A549 (cell line): ENCODE measurements around the gene MAP7D1. TPM values are rescaled to one million over a fixed set of nuclear protein-coding genes. Genes with fewer than 3 reads are reported as not detected.

Experiments used
- ATAC-seq, 2 experiments: fragments of 200-7000 bp in 1 of 2; fragments of >200 bp in 1 of 2; cut with Nextera tagmentation in 1 of 2; cut with Tn5 transposase in 1 of 2; 3 replicates each; pipeline versions ENCODE4 v1.8.0 to v1.9.1; 2018 to 2020; ENCODE audit warnings: mild to moderate bottlenecking in 1 of 2, moderate library complexity in 1 of 2
- CTCF ChIA-PET: fragments of 300-600 bp; sonication (Branson Sonifier 250); formaldehyde crosslinking; extraction: SDS; loops from one replicate; lab custom pipeline; 2021; ENCODE audit warnings: antibody characterized with exemption, inconsistent platforms; lab: Yijun Ruan, JAX
- POLR2A ChIA-PET: fragments of 350-600 bp; formaldehyde crosslinking; extraction: SDS; loops from one replicate; lab custom pipeline; 2021; ENCODE audit warnings: antibody characterized with exemption, inconsistent platforms; lab: Yijun Ruan, JAX
- DNase-seq, 2 experiments: peaks; one replicate each; pipeline versions ENCODE4 v3.0.0 to v3.0.0-alpha.2; 2011 to 2016; ENCODE audit warnings: low read depth in 1 of 2, low spot score in 1 of 2
- FAIRE-seq: peaks from 2 replicates; lab custom pipeline; 2011; peaks lifted over from hg19 to GRCh38; lab: Jason Lieb, UNC
- H3K27ac ChIP-seq, 2 experiments: fragments of >200 bp; sonication (Bioruptor Twin); formaldehyde crosslinking; 3 replicates each; pipeline ENCODE4 v1.5.1; 2016 to 2017
- H3K4me1 ChIP-seq: fragments of >200 bp; sonication (Bioruptor Twin); formaldehyde crosslinking; 3 replicates; pipeline ENCODE4 v1.6.1; 2016
- H3K4me2 ChIP-seq: fragments of >200 bp; sonication (Bioruptor Twin); formaldehyde crosslinking; 3 replicates; pipeline ENCODE4 v1.6.1; 2016
- H3K4me3 ChIP-seq: fragments of >200 bp; sonication (Bioruptor Twin); formaldehyde crosslinking; 3 replicates; pipeline ENCODE4 v1.5.1; 2016
- H3K9me3 ChIP-seq: fragments of >200 bp; sonication (Bioruptor Twin); formaldehyde crosslinking; 3 replicates; pipeline ENCODE4 v1.6.1; 2016
- ATOH8 ChIP-seq: fragments of 250-450 bp; sonication (Bioruptor Pico); IDR thresholded peaks from 2 replicates; pipeline ENCODE4 v1.5.0; 2020; ENCODE audit warnings: low read depth, mild to moderate bottlenecking, moderate library complexity
- BCL3 ChIP-seq: fragments of >200 bp; sonication (Bioruptor Twin); formaldehyde crosslinking; IDR thresholded peaks from 3 replicates; pipeline ENCODE4 v1.6.1; 2016
- BHLHE40 ChIP-seq: IDR thresholded peaks from 2 replicates; pipeline ENCODE4 v1.6.1; 2012; ENCODE audit warnings: low read depth, low read length, inconsistent platforms
- E2F6 ChIP-seq: IDR thresholded peaks from 2 replicates; pipeline ENCODE4 v1.6.1; 2012; ENCODE audit warnings: low read depth, borderline replicate concordance
- EHF ChIP-seq: fragments of 250-450 bp; sonication (Bioruptor Pico); IDR thresholded peaks from 2 replicates; pipeline ENCODE4 v1.5.0; 2020; ENCODE audit warnings: mild to moderate bottlenecking
- ESRRA ChIP-seq: fragments of 150-350 bp; IDR thresholded peaks from 2 replicates; pipeline ENCODE4 v1.6.1; 2014; ENCODE audit warnings: mild to moderate bottlenecking, low read length, borderline replicate concordance
- FOSL2 ChIP-seq, 2 experiments: fragments of 450-650 bp in 1 of 2; fragments of >200 bp in 1 of 2; sonication (Bioruptor Twin) in 1 of 2; formaldehyde crosslinking; IDR thresholded peaks; 2 replicates each; pipeline versions ENCODE4 v1.5.0 to v1.6.1; 2016 to 2020; ENCODE audit warnings: mild to moderate bottlenecking in 1 of 2, moderate library complexity in 1 of 2
- FOXS1 ChIP-seq: fragments of 250-450 bp; sonication (Bioruptor Pico); IDR thresholded peaks from 2 replicates; pipeline ENCODE4 v1.5.0; 2020; ENCODE audit warnings: mild to moderate bottlenecking, moderate library complexity
- GATA3 ChIP-seq: IDR thresholded peaks from 2 replicates; pipeline ENCODE4 v1.6.1; 2012; ENCODE audit warnings: borderline replicate concordance
- HEYL ChIP-seq: fragments of 250-450 bp; sonication (Bioruptor Pico); IDR thresholded peaks from 2 replicates; pipeline ENCODE4 v1.8.0; 2021; ENCODE audit warnings: mild to moderate bottlenecking, moderate library complexity
- HOXA7 ChIP-seq: fragments of 250-450 bp; sonication (Bioruptor Pico); IDR thresholded peaks from 2 replicates; pipeline ENCODE4 v1.5.0; 2020; ENCODE audit warnings: mild to moderate bottlenecking, moderate library complexity
- HOXB13 ChIP-seq: fragments of 250-450 bp; sonication (Bioruptor Pico); IDR thresholded peaks from 2 replicates; pipeline ENCODE4 v1.5.0; 2020; ENCODE audit warnings: low read depth, mild to moderate bottlenecking, moderate library complexity
- HOXB5 ChIP-seq: fragments of 250-450 bp; sonication (Bioruptor Pico); IDR thresholded peaks from 2 replicates; pipeline ENCODE4 v1.5.0; 2020; ENCODE audit warnings: mild to moderate bottlenecking, moderate library complexity
- JUN ChIP-seq, 2 experiments: fragments of >200 bp; sonication (Bioruptor Twin); formaldehyde crosslinking; IDR thresholded peaks; 2 replicates in 1 of 2; 3 replicates in 1 of 2; pipeline ENCODE4 v1.6.1; 2016 to 2017
- JUNB ChIP-seq: fragments of >200 bp; sonication (Bioruptor Twin); formaldehyde crosslinking; IDR thresholded peaks from 2 replicates; pipeline ENCODE4 v1.6.1; 2016
- KDM1A ChIP-seq: fragments of 200-600 bp; sonication (generic); IDR thresholded peaks from 2 replicates; pipeline ENCODE4 v1.6.1; 2016; ENCODE audit warnings: low read depth, mild to moderate bottlenecking
- KDM5A ChIP-seq: fragments of 200-600 bp; sonication (generic); IDR thresholded peaks from 2 replicates; pipeline ENCODE4 v1.6.1; 2016; ENCODE audit warnings: antibody characterized with exemption, mild to moderate bottlenecking
- MAZ ChIP-seq: fragments of 150-350 bp; IDR thresholded peaks from 2 replicates; pipeline ENCODE4 v1.6.1; 2014; ENCODE audit warnings: antibody characterized with exemption, low read depth, low read length, borderline replicate concordance
- NFE2L2 ChIP-seq: fragments of 150-350 bp; conservative IDR thresholded peaks from 2 replicates; pipeline ENCODE4 v1.6.1; 2014; ENCODE audit warnings: low read length
- NR3C1 ChIP-seq: fragments of >200 bp; sonication (Bioruptor Twin); formaldehyde crosslinking; IDR thresholded peaks from 3 replicates; pipeline ENCODE4 v1.6.1; 2017
- PHF8 ChIP-seq: fragments of 200-600 bp; sonication (generic); IDR thresholded peaks from 2 replicates; pipeline ENCODE4 v1.6.1; 2016; ENCODE audit warnings: low read depth, mild to moderate bottlenecking, antibody characterized with exemption, moderate library complexity, borderline replicate concordance
- RAD21 ChIP-seq, 2 experiments: fragments of >200 bp in 1 of 2; sonication (Bioruptor Twin) in 1 of 2; formaldehyde crosslinking in 1 of 2; IDR thresholded peaks in 1 of 2; conservative IDR thresholded peaks in 1 of 2; 2 replicates in 1 of 2; 3 replicates in 1 of 2; pipeline ENCODE4 v1.6.1; 2012 to 2018; ENCODE audit warnings: inconsistent platforms in 1 of 2
- RCOR1 ChIP-seq: fragments of 150-350 bp; IDR thresholded peaks from 2 replicates; pipeline ENCODE4 v1.6.1; 2014; ENCODE audit warnings: antibody characterized with exemption, low read length, low read depth
- SMC3 ChIP-seq: fragments of >200 bp; sonication (Bioruptor Twin); formaldehyde crosslinking; IDR thresholded peaks from 3 replicates; pipeline ENCODE4 v1.6.1; 2018; ENCODE audit warnings: inconsistent platforms
- TFCP2L1 ChIP-seq: fragments of 250-450 bp; sonication (Bioruptor Pico); IDR thresholded peaks from 2 replicates; pipeline ENCODE4 v1.5.0; 2021; ENCODE audit warnings: mild to moderate bottlenecking
- ZC3H11A ChIP-seq: fragments of 450-650 bp; IDR thresholded peaks from 2 replicates; pipeline ENCODE4 v1.6.1; 2014; ENCODE audit warnings: antibody characterized with exemption, mild to moderate bottlenecking
- WGBS: methylation state at CpG from one replicate; pipeline ENCODE4 v1.1.6; 2017; ENCODE audit errors: missing lambda C conversion rate; 5-methylcytosine and 5-hydroxymethylcytosine counted together
- polyA plus RNA-seq, 4 experiments: library from polyadenylated mRNA; depleted of rRNA in 3 of 4; stranded (reverse); fragments of >200 nt; fragmentation: RNase III in 1 of 4; extraction: RNeasy Plus Mini Kit Qiagen cat#74134 plus additional on column Dnase treatment in 1 of 4; gene quantifications; 2 replicates in 3 of 4; 3 replicates in 1 of 4; pipeline ENCODE4 v1.2.3, GENCODE V29; 2011 to 2017

MAP7D1 gene
- polyA plus RNA-seq, 2 of the 4 experiments (the other 2 are of a cell fraction): 16.4 to 74.9 TPM

GRCh38 chr1:36135796-36136195 lies 20.2 kb upstream of the MAP7D1 start:
- TF ChIP-seq MAZ (no peak), HOXB13 (CRISPR knock-in tag) (no peak), SMC3 (no peak), EHF (CRISPR knock-in tag) (no peak), RCOR1 (no peak), JUN (IDR thresholded peaks at IDR 0.05) (no peak), RAD21 (conservative IDR thresholded peaks at IDR 0.05 in 1 of 2, IDR thresholded peaks at IDR 0.05 in 1 of 2) (no peak), ZC3H11A (no peak), JUNB (no peak), KDM1A (no peak), TFCP2L1 (CRISPR knock-in tag) (no peak), HEYL (CRISPR knock-in tag) (no peak), GATA3 (no peak), BCL3 (no peak), FOXS1 (no peak)
- TF ChIP-seq, all 56 proteins: peak for 0
- Histone ChIP-seq H3K9me3 (no peaks in the 10 kb centered on the region), H3K4me1 (peaks cover 6% of the 10 kb centered on the region), H3K4me3 (no peak overlapping the region), H3K27ac (no peak overlapping the region), H3K4me2 (no peak overlapping the region)
- DNase-seq (no peak), FAIRE-seq (no peak), ATAC-seq (no peak)
- ChIA-PET POLR2A (no interaction called here), CTCF (interaction anchor here (1.0 to 5.3 kb wide), 8 partner anchors 9 to 156 kb away, joined by 3 to 147 read pairs (median 10); no protein-coding TSS in a partner anchor)

GRCh38 chr1:36136535-36136934 lies 19.4 kb upstream of the MAP7D1 start:
- Histone ChIP-seq H3K4me2 (no peak overlapping the region), H3K9me3 (no peaks in the 10 kb centered on the region), H3K4me1 (peaks cover 6% of the 10 kb centered on the region), H3K4me3 (no peak overlapping the region), H3K27ac (no peak overlapping the region)
- 75% methylated on average over 1 of the region's 1 CpG for WGBS
- POLR2A ChIA-PET: no interaction called here
- FAIRE-seq: no peak
- CTCF ChIA-PET: interaction anchor here (0.5 to 3.7 kb wide), 3 partner anchors 8 to 58 kb away, joined by 3 to 20 read pairs (median 5); no protein-coding TSS in a partner anchor
- no peak for TF ChIP-seq NFE2L2
- no peak for TF ChIP-seq NR3C1
- no peak for TF ChIP-seq KDM1A
- no peak for TF ChIP-seq FOSL2 (IDR thresholded peaks at IDR 0.05)
- TF ChIP-seq FOSL2 (CRISPR knock-in tag; IDR thresholded peaks at IDR 0.05): no peak
- TF ChIP-seq PHF8: no peak
- TF ChIP-seq ESRRA: no peak
- TF ChIP-seq ATOH8 (CRISPR knock-in tag): no peak
- no peak for TF ChIP-seq HOXB5 (CRISPR knock-in tag)
- TF ChIP-seq BHLHE40: no peak
- no peak for TF ChIP-seq HOXA7 (CRISPR knock-in tag)
- DNase-seq: no peak
- ATAC-seq: no peak

- WGBS: 79% methylated on average over 5 of the region's 5 CpGs
- no peaks in the 10 kb centered on the region for H3K9me3 ChIP-seq
- peaks cover 6% of the 10 kb centered on the region for H3K4me1 ChIP-seq
- no peak overlapping the region for H3K4me3 ChIP-seq
- H3K4me2 ChIP-seq: no peak overlapping the region
- TF ChIP-seq E2F6: no peak
- TF ChIP-seq KDM5A: no peak
- TF ChIP-seq EHF (CRISPR knock-in tag): no peak
- TF ChIP-seq FOSL2 (IDR thresholded peaks at IDR 0.05): no peak
- no peak for TF ChIP-seq FOSL2 (CRISPR knock-in tag; IDR thresholded peaks at IDR 0.05)
- TF ChIP-seq, all 56 proteins: peak for 0
- DNase-seq (no peak), ATAC-seq (no peak), FAIRE-seq (no peak)
- H3K27ac ChIP-seq: no peak overlapping the region
- CTCF ChIA-PET: interaction anchor here (0.5 to 1.3 kb wide), 3 partner anchors 38 to 57 kb away, joined by 3 to 5 read pairs (median 3); no protein-coding TSS in a partner anchor
- POLR2A ChIA-PET: no interaction called here
These were observed 18.7 kb upstream of the MAP7D1 start for GRCh38 chr1:36137226-36137625.
